ENCODE results near the gene CBX6.

DNA sequence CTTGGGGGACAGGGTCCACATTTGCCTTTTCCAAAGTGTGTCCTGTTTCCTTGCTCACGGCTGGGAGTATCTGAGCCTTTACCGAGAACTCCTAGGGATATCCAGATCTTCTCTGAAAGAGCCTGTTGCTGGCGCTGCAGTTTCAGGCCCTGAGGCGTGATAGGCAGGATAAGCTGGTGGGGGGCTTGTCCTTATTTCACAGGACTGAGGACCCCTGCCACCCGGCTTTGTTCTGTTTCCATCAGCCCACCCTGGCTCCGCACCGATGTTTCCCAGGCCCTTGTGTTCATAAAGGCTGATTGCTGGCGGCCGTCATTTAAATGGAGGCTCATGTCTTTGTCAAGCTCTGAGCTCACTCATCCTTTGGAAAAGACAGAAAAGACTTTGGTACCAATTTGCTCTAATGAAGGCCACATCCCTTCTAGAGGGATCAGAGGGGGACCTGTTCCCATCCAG, 18.8 kb downstream of the CBX6 start:
- no peak for TF ChIP-seq EZH2phosphoT487 (IDR thresholded peaks at IDR 0.05; ENCODE audit: borderline replicate concordance)
- TF ChIP-seq, protein P1, sequence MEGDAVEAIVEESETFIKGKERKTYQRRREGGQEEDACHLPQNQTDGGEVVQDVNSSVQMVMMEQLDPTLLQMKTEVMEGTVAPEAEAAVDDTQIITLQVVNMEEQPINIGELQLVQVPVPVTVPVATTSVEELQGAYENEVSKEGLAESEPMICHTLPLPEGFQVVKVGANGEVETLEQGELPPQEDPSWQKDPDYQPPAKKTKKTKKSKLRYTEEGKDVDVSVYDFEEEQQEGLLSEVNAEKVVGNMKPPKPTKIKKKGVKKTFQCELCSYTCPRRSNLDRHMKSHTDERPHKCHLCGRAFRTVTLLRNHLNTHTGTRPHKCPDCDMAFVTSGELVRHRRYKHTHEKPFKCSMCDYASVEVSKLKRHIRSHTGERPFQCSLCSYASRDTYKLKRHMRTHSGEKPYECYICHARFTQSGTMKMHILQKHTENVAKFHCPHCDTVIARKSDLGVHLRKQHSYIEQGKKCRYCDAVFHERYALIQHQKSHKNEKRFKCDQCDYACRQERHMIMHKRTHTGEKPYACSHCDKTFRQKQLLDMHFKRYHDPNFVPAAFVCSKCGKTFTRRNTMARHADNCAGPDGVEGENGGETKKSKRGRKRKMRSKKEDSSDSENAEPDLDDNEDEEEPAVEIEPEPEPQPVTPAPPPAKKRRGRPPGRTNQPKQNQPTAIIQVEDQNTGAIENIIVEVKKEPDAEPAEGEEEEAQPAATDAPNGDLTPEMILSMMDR (conservative IDR thresholded peaks at IDR 0.05; ENCODE audit: low read length) = no peak

Measured in Loucy (cell line).